ENCODE measurements around the gene TRDN. TPM values are rescaled to one million over a fixed set of nuclear protein-coding genes. Genes with fewer than 3 reads are reported as not detected.

TRDN gene
- total and polyA plus RNA-seq, 9 donors = under 0.01 to 7.8 (median 1.3) TPM; not detected in 1

- no peaks in the 10 kb centered on the region for H3K36me3 ChIP-seq
- no peaks in the 10 kb centered on the region for H3K4me1 ChIP-seq (ENCODE audit: insufficient read depth)
- TF ChIP-seq EP300 (IDR thresholded peaks at IDR 0.05) = no peak
- no peak for TF ChIP-seq POLR2A (IDR thresholded peaks at IDR 0.05)
- TF ChIP-seq CTCF (IDR thresholded peaks at IDR 0.05) = no peak
- H3K27ac ChIP-seq = no peak overlapping the region
- WGBS, 3 donors = 27 to 42% (median 36%) methylated on average over 3 of the region's 3 CpGs
- no peak overlapping the region for H3K4me3 ChIP-seq
- DNase-seq = no peak
- no peaks in the 10 kb centered on the region for H3K9me3 ChIP-seq
- intact Hi-C loops (cut with DNase I) = no loop called here
- H3K27me3 ChIP-seq = no peaks in the 10 kb centered on the region
Measured at GRCh38 chr6:123439371-123439770, 197.4 kb downstream of the TRDN start.

GRCh38 chr6:123434186-123434585 lies 202.6 kb downstream of the TRDN start:
- Histone ChIP-seq H3K4me3 (no peak overlapping the region), H3K36me3 (no peaks in the 10 kb centered on the region), H3K27ac (no peak overlapping the region), H3K9me3 (no peaks in the 10 kb centered on the region), H3K27me3 (no peaks in the 10 kb centered on the region), H3K4me1 (ENCODE audit: insufficient read depth) (no peaks in the 10 kb centered on the region)
- intact Hi-C loops (cut with DNase I) = no loop called here
- TF ChIP-seq EP300 (IDR thresholded peaks at IDR 0.05) (no peak), CTCF (IDR thresholded peaks at IDR 0.05) (no peak), POLR2A (IDR thresholded peaks at IDR 0.05) (no peak)
- no peak for DNase-seq

- intact Hi-C loops (cut with DNase I) = no loop called here
- H3K4me3 ChIP-seq = no peak overlapping the region
- H3K27me3 ChIP-seq = no peaks in the 10 kb centered on the region
- no peak overlapping the region for H3K27ac ChIP-seq
- H3K4me1 ChIP-seq (ENCODE audit: insufficient read depth) = no peaks in the 10 kb centered on the region
- TF ChIP-seq CTCF (IDR thresholded peaks at IDR 0.05) (no peak), EP300 (IDR thresholded peaks at IDR 0.05) (no peak), POLR2A (IDR thresholded peaks at IDR 0.05) (no peak)
- no peak for DNase-seq
- H3K9me3 ChIP-seq = no peaks in the 10 kb centered on the region
- 23 to 30% (median 26%) methylated on average over 3 of the region's 3 CpGs for WGBS, 3 donors
- H3K36me3 ChIP-seq = no peaks in the 10 kb centered on the region
Measured at GRCh38 chr6:123430970-123431369, 205.8 kb downstream of the TRDN start.

- intact Hi-C loops (cut with DNase I) = no loop called here
- no peaks in the 10 kb centered on the region for H3K27me3 ChIP-seq
- no peaks in the 10 kb centered on the region for H3K4me1 ChIP-seq (ENCODE audit: insufficient read depth)
- H3K4me3 ChIP-seq = no peak overlapping the region
- no peak for DNase-seq
- H3K27ac ChIP-seq = no peak overlapping the region
- H3K9me3 ChIP-seq = no peaks in the 10 kb centered on the region
- no peaks in the 10 kb centered on the region for H3K36me3 ChIP-seq
- TF ChIP-seq POLR2A (IDR thresholded peaks at IDR 0.05) (no peak), EP300 (IDR thresholded peaks at IDR 0.05) (no peak), CTCF (IDR thresholded peaks at IDR 0.05) (no peak)
- 75 to 79% (median 76%) methylated on average over 1 of the region's 1 CpG for WGBS, 3 donors
Measured at GRCh38 chr6:123427008-123427407, 209.7 kb downstream of the TRDN start.

GRCh38 chr6:123423130-123423529 lies 213.6 kb downstream of the TRDN start:
- Histone ChIP-seq H3K9me3 (no peaks in the 10 kb centered on the region), H3K36me3 (no peaks in the 10 kb centered on the region), H3K27me3 (no peaks in the 10 kb centered on the region), H3K4me1 (ENCODE audit: insufficient read depth) (no peaks in the 10 kb centered on the region), H3K4me3 (no peak overlapping the region), H3K27ac (no peak overlapping the region)
- TF ChIP-seq POLR2A (IDR thresholded peaks at IDR 0.05) = no peak
- DNase-seq = no peak
- intact Hi-C loops (cut with DNase I) = no loop called here
- WGBS, 3 donors = 53 to 66% (median 59%) methylated on average over 1 of the region's 1 CpG

All from ovary (tissue), 9 donors.